Osteocyte (in vitro differentiated cells): ENCODE measurements around the gene ZSCAN25. TPM values are rescaled to one million over a fixed set of nuclear protein-coding genes. Genes with fewer than 3 reads are reported as not detected.
A peak's percentile ranks its signal among the peaks of the same experiment; 100 is the strongest.
"Not testable (repeated sequence)": the region's sequence is repeated elsewhere in the genome, so short reads cannot be mapped to it uniquely, and the experiment has no call there.

Experiments used
- DNase-seq: peaks from one replicate; pipeline ENCODE4 v3.0.0; 2021; ENCODE audit warnings: mixed read lengths; ENCODE audit not compliant: unreplicated experiment; ENCODE audit errors: extremely low spot score
- H3K27ac Mint-ChIP-seq: one replicate; pipeline ENCODE4 v1.8.0; 2021; ENCODE audit warnings: mild to moderate bottlenecking, mixed read lengths; ENCODE audit not compliant: unreplicated experiment
- H3K27me3 Mint-ChIP-seq: one replicate; pipeline ENCODE4 v1.8.0; 2021; ENCODE audit warnings: mixed read lengths; ENCODE audit not compliant: unreplicated experiment
- H3K36me3 Mint-ChIP-seq: one replicate; pipeline ENCODE4 v1.8.0; 2021; ENCODE audit warnings: mixed read lengths; ENCODE audit not compliant: unreplicated experiment
- H3K4me1 Mint-ChIP-seq: one replicate; pipeline ENCODE4 v1.8.0; 2021; ENCODE audit warnings: mixed read lengths; ENCODE audit not compliant: unreplicated experiment
- H3K4me3 Mint-ChIP-seq: one replicate; pipeline ENCODE4 v1.8.0; 2021; ENCODE audit warnings: mild to moderate bottlenecking, moderate library complexity, mixed read lengths; ENCODE audit not compliant: unreplicated experiment
- H3K9me3 Mint-ChIP-seq: one replicate; pipeline ENCODE4 v1.8.0; 2021; ENCODE audit warnings: mixed read lengths; ENCODE audit not compliant: unreplicated experiment
- long read RNA-seq: library from polyadenylated mRNA; unstranded; transcript quantifications from one replicate; pipeline ENCODE4 v2.0.0, GENCODE V29; 2021
- total RNA-seq: library from RNA; stranded (reverse); gene quantifications from 2 replicates; pipeline ENCODE4 v1.2.1, GENCODE V29; 2021
- TF ChIP-seq, protein P1 (sequence below): fragments of 200-600 bp; sonication (generic); IDR thresholded peaks from 2 replicates; pipeline ENCODE4 v1.5.0; 2021; ENCODE audit warnings: antibody characterized with exemption, mild to moderate bottlenecking, moderate library complexity

ZSCAN25 gene
- total RNA-seq: 19.6 and 20.7 TPM in 2 replicates
- long read RNA-seq, full-length matches to known transcripts: 11 of 58 reads
- long read RNA-seq, partial matches to known transcripts: 1 of 58 reads
- long read RNA-seq, other reads (novel, unspliced or antisense): 46 of 58 reads

DNA sequence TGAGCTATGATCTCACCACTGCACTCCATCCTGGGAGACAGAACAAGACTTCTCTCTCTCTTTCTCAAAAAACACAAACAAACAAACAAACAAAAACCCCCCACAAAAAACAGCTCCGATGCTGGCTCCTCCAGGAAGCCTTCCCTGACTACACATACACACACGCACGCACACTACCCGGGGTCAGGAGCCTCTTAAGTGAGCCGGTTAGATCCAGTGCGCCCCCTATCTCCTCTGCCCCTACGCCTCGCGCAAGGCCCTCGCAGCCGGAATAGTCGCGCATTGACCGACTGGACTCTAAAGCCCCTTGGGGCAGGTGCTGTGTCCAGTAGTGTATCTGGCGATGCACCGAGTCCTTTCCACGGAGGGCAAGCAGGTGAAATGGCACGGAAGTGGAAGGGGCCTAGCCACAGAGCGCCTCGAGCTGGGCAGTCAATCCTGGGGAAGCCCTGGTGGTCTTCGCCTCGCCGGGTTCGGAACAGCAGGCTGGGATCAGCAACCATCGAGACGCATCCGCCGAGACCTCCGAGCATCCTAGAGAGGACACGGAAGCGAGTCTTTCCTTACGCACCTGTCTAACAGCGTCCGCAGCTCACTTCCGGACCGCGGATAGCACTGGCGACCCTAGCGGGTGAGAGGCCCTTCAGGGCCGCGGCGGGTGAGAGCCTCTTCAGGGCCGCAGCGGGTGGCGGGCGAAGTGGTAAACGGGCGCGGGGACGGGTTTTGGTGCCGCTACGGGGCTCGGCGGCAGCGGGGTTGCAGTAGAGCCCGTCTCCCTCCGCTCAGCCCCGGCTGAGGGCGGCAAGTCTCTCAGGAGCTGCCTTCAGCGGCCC is at the start of gene ZSCAN25:
TSS of gene ZSCAN25 (plus strand) at position 588 of the 833 bp plus-strand sequence. CDS start 2,661 bp downstream, outside the sequence.
- peaks cover 23% of the 10 kb centered on the region for H3K36me3 Mint-ChIP-seq
- no peaks in the 10 kb centered on the region for H3K27me3 Mint-ChIP-seq
- peaks cover 25% of the 10 kb centered on the region for H3K4me1 Mint-ChIP-seq
- H3K9me3 Mint-ChIP-seq: no peaks in the 10 kb centered on the region
- H3K4me3 Mint-ChIP-seq: peak within 1 kb of the TSS; percentile 92
- DNase-seq: peak; percentile 93
- TF ChIP-seq, protein P1, sequence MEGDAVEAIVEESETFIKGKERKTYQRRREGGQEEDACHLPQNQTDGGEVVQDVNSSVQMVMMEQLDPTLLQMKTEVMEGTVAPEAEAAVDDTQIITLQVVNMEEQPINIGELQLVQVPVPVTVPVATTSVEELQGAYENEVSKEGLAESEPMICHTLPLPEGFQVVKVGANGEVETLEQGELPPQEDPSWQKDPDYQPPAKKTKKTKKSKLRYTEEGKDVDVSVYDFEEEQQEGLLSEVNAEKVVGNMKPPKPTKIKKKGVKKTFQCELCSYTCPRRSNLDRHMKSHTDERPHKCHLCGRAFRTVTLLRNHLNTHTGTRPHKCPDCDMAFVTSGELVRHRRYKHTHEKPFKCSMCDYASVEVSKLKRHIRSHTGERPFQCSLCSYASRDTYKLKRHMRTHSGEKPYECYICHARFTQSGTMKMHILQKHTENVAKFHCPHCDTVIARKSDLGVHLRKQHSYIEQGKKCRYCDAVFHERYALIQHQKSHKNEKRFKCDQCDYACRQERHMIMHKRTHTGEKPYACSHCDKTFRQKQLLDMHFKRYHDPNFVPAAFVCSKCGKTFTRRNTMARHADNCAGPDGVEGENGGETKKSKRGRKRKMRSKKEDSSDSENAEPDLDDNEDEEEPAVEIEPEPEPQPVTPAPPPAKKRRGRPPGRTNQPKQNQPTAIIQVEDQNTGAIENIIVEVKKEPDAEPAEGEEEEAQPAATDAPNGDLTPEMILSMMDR: peak; percentile 58
- peak within 1 kb of the TSS; percentile 91 for H3K27ac Mint-ChIP-seq

GRCh38 chr7:99568770-99569169 is 48.0 kb upstream of the ZSCAN25 start:
- not testable (repeated sequence) for DNase-seq, H3K27me3 Mint-ChIP-seq, H3K4me3 Mint-ChIP-seq, H3K9me3 Mint-ChIP-seq, H3K27ac Mint-ChIP-seq
- peaks cover 66% of the 10 kb centered on the region for H3K36me3 Mint-ChIP-seq
- H3K4me1 Mint-ChIP-seq: peaks cover 11% of the 10 kb centered on the region

- Mint-ChIP-seq H3K4me1 (no peaks in the 10 kb centered on the region), H3K27me3 (no peaks in the 10 kb centered on the region), H3K27ac (no peak overlapping the region), H3K36me3 (peaks cover 46% of the 10 kb centered on the region), H3K4me3 (no peak overlapping the region), H3K9me3 (no peaks in the 10 kb centered on the region)
- TF ChIP-seq, protein P1: no peak
- no peak for DNase-seq
Measured at GRCh38 chr7:99571768-99572167, 45.0 kb upstream of the ZSCAN25 start.

DNA sequence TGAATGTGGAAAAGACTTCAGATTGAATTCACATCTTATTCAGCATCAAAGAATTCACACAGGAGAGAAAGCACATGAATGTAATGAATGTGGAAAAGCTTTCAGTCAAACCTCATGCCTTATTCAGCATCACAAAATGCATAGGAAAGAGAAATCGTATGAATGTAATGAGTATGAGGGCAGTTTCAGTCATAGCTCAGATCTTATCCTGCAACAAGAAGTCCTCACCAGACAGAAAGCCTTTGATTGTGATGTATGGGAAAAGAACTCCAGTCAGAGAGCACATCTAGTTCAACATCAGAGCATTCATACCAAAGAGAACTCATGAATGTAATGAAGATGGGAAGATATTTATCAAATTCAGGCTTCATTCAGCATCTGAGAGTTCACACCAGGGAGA is 43.5 kb upstream of the ZSCAN25 start:
- no peak for DNase-seq
- no peaks in the 10 kb centered on the region for H3K27me3 Mint-ChIP-seq
- peaks cover 43% of the 10 kb centered on the region for H3K36me3 Mint-ChIP-seq
- no peak overlapping the region for H3K27ac Mint-ChIP-seq
- H3K4me1 Mint-ChIP-seq: peaks cover 1% of the 10 kb centered on the region
- TF ChIP-seq, protein P1: no peak
- no peak overlapping the region for H3K4me3 Mint-ChIP-seq
- H3K9me3 Mint-ChIP-seq: no peaks in the 10 kb centered on the region

- Mint-ChIP-seq H3K36me3 (peaks cover 27% of the 10 kb centered on the region), H3K27me3 (no peaks in the 10 kb centered on the region), H3K9me3 (no peaks in the 10 kb centered on the region), H3K4me3 (no peak overlapping the region), H3K27ac (no peak overlapping the region), H3K4me1 (peaks cover 10% of the 10 kb centered on the region)
- no peak for DNase-seq
- TF ChIP-seq, protein P1: no peak
Measured at GRCh38 chr7:99576251-99576650, 40.5 kb upstream of the ZSCAN25 start.
